ENCODE measurements around the gene MICAL3.

GRCh38 chr22:17997456-17997855 is 26.9 kb downstream of the MICAL3 start:
- TF ChIP-seq, protein P1, sequence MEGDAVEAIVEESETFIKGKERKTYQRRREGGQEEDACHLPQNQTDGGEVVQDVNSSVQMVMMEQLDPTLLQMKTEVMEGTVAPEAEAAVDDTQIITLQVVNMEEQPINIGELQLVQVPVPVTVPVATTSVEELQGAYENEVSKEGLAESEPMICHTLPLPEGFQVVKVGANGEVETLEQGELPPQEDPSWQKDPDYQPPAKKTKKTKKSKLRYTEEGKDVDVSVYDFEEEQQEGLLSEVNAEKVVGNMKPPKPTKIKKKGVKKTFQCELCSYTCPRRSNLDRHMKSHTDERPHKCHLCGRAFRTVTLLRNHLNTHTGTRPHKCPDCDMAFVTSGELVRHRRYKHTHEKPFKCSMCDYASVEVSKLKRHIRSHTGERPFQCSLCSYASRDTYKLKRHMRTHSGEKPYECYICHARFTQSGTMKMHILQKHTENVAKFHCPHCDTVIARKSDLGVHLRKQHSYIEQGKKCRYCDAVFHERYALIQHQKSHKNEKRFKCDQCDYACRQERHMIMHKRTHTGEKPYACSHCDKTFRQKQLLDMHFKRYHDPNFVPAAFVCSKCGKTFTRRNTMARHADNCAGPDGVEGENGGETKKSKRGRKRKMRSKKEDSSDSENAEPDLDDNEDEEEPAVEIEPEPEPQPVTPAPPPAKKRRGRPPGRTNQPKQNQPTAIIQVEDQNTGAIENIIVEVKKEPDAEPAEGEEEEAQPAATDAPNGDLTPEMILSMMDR (IDR thresholded peaks at IDR 0.05), result no peak
- no peak for TF ChIP-seq POLR2A (IDR thresholded peaks at IDR 0.05)
